NCI-H524 (cell line): ENCODE measurements around the gene PRR3.
A peak's percentile ranks its signal among the peaks of the same experiment; 100 is the strongest.

Source experiments
- DNase-seq, 2 experiments: peaks; one replicate each; lab custom pipeline; 2025; lab: John Stamatoyannopoulos, UW

Gene PRR3

DNA sequence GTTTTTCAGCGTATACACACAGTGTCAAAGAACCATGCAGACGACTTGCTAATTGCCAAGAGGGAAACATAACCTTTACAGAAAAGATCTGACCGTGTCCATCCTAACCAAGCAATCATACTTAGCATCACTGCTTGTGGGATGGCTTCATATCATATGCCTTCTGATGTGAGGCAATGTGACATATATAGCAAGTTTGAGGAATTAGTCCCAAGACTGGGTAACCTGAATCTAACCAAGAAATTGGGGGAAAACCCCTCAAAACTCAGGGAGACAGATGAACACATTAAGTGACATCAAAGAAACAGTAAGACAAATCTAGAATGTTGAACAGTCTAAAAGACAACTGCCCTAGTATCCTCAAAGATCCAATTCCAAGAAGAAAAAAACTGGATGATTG is 19.2 kb upstream of the PRR3 start:
- DNase-seq = no peak

DNA sequence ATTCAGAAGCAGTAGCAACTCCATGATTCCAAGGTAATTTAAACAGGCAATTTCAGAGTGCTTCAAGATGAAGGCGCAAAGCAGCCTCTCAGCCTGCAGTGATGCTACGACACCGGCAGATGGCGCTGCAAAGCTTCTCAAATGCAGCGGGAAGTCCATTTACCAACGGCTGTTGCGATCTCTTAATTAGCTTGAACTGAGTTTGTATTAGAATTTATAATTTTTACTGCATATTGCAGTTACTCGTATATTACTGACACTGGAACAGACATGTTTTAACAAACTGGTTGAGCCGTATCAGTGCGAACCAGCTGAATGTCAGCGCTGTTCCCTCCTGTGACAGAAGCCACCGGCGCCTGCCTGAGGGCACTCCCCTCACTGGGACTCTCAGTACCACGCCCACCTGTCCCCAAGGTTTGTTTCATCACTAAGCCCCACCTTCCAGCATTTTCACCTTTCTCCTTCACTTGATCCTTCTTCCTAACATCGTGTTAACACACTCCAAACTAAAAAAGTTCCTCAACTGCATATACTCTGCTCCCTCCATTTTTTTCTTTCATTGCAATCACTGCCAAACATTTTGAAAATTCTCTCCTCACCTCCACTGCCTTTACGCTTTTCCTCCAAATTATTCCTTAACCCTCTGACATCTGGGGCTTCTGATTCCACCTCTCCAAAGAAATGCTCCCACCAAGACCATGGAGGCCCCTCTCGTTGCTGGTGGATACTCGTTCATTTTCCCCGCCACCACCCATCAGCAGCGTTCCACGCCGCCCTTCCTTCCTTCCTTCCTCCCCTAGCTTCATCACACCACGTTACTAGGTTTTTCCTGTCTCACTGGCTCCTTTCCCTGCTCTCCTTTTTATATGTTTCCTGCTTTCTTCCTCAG is 15.3 kb upstream of the PRR3 start:
- peak in 1 of 2 experiments; percentile 75 for DNase-seq

DNA sequence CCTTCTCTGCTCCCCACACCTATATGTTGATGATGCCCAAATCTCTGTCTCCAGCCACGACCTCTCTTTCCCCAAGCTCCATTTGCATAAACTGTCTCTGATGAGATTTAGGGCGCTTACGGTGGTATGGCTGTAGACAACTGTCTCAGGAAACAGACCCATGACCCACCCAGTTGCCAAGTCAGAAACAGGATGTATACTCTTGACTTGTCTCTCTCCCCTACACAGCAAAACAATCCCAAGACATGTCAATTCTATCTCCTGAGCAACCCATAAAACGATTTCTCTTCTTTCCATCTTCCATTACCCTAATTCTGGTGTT is 14.7 kb upstream of the PRR3 start:
- DNase-seq = no peak

DNA sequence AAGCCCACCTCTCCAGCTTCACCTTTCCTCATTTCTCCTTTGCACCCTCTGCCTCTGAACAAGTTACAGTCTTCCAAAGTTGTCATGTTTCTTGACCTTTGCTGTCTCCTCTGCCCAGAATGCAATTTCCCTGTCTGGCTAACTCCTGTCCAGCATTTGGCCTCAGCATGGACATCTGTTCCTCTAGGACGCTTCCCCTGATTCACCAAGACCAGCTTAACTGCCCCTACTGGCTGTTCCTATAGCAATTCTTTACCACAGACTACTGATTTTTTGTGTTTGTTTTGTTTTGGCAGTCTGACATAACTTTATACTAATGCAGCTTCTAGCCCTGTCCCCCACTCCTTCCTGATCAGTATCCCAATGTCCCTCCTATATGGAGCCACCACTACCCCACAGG is 14.2 kb upstream of the PRR3 start:
- no peak for DNase-seq

DNA sequence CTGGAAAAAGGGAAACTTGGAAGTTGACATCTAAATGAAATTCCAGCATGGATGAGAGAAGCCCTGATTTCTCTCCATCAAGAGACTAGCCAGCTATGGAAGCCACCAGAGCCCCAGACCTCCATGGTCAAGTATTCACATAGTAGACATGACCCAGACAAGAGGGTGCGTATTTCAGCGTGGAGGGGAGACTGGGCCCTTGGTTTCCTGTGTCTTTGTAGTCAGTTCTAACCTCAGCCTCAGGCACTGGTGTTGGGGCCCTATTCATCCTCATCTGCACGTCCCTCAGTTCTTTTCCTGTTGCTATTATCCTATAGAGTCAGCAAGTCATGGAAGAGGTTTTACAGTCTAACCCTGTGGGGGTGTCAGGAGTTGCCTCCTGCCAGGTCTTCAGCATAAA is 13.3 kb upstream of the PRR3 start:
- no peak for DNase-seq

DNA sequence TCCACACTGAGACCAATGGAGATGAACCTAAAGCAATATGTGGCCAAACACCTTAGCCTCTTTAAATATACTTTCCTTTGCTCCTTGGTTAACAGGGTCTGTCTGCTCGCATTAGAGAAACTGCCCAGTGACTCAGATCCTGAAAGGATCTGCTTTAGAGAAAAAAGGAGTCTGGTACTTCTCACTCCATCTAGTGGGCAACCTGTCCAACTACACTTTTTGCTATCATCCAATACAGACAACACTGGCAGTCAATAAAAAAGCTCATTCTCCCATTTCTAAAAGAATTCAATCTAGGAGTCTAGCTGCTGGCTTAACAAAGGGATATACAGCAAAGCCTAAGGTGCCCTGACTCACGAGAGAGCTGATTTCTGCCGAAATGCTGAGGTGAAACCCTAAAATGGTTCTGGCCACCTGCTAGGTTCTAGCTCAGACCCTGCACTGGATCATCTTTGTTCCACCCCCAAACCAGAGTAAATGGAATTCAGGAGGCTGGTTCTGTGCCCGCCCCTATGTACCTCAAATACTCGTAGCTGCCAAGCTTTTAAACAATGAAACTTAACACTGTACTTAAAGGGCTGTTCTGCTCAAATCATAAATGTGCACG is 12.3 kb upstream of the PRR3 start:
- DNase-seq = peak in 1 of 2 experiments; percentile 48

DNA sequence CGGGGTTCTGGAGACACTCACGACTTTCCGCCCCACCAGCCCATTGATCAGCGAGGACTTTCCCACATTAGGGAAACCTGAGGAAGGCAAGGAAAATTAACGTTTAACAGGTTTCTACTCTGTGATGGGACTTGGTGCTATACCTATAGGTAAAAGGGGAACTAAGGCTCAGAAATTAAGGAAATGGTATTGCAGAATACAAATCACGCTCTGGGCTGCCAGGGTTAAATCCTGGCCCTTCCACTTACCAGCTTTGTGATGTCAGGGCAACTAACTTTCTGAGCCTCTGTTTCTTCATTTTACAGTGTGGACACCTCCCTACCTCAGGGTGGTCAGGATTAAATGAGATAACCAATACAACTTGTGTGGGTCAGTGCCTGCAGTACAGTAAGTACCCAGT is 9.6 kb upstream of the PRR3 start:
- no peak for DNase-seq

DNA sequence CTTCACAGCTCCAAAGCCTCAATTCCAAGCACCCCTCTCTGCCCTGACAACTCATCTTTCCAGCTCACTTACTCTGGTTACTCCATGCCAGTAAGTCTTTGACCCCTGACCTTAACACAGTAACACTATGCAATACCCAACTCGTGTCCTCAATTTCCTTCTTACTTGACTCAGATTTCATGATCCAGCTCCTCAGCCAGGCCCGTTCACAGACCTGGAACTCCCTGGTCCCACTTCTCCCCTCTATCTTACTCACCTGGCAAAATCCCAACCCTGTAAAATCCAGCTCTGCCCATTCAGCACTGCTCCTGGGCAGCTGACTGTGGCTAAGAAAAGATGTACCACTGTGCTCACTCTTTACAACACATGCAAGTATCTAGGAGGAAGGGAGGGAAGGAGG is 8.7 kb upstream of the PRR3 start:
- DNase-seq = no peak

DNA sequence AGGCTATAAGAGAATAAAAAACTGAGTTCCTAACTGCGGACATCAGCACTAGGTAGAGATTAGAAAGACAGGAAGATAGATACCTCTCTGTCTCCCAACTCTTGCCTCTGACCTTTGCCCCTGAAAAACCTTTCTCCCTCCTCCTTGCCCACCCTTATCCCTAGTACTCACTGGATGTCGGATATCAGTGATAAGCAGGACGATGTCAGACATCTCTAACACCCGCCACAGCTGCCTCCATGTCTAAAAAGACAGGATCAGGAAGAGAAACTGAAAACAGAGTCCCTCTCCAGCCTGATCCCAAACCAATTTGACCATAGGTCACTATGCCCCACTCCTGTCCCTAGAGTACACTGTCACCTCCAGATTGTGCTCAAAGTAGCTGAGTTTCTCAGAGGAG is 2.7 kb upstream of the PRR3 start:
- DNase-seq = no peak

DNA sequence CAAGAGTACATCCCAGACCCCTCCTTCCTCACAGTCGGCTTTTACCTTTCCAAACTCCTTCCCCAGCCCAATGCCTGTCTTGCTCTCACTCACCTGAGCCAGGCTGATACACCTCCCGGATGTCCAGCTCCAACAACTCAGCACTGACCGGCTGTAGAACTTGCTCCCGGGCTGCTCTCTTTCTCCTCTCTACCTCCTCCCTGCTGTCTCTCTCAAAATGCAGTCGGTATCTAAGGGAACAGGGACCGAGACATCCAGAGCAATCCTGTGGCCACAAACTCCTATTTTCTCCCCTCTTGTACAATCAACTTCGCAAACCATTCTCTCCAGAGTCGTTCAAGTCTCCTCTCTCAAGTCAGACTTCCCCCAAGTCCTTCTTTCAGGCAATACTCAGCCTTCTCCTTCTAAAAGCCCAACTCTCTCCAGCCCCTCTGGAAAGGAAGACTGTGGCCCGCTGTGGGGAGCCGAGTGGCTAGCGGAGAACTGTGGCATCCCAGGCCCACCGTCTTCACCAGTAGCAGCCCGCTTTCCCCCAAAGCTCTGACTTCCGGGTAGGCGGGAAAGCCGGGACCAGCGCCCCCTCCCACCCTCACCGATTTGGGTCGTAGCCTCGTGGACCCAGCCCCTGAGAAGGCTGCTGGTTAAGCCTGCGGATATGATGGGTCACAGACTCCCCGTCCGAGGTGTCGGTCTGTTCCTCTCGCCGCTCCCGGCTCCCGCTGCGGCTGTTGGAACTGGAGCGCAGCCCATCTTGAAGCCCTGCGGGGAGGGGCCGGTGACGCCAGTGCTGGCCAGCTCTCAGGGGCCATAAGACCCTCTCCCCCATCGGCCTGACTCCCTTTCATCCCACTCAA is 1.9 kb upstream of the PRR3 start:
- no peak for DNase-seq

DNA sequence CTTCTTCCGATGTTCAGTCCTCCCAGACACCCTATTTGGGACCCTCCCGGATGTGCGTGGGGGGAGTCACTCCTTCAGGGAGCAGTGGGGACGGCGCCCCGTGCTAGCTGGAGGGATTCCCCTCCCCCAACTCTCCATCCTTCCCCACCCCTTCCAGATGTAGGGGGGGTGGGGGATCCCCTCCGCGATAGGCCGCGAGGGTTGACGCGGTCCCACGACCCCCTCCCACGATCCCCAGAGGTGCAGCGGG is 1.4 kb upstream of the PRR3 start:
- no peak for DNase-seq

DNA sequence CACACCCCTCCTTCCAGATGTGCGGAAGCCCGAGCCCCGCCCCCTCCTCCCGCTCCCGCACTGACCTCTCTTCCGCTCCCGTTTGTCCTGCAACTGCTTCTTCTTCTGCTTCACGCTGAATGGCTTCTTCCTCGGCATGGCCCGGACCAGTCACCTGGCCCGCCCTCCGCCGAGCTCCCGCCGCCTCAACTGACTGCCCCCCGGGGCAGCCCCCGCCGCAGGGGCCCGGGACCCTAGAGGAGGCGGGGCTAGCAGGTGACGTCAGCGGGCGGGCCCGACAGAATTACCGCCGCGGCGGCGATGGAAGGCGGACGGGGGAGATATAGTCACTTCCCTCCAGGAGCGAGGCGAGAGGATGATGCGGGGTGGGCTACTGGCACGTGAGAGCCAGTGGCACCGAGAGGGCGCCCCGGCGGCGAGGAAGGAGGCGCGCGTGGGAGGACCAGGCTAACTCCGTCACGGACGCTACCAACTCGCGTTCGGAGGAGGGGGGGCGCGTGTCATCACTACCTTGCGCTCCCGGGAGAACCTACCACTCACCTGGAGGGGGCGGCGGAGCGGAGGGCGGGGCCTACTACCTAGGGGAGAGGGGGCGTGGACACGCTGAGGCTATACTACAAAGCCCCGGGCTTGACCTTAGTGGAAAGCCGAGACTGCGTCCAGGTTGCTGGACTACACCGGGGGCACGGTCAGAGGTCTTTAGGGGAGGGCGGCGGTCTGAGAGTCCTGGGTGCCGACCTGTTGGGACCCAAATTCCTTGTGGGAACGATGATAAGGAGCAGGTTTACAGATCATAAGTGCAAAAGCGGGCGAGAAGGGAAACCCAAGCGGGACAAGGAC is 809 bp upstream of the PRR3 start, which contains the start of gene GNL1:
Gene GNL1 (minus strand): TSS at position 424 of the 840 bp plus-strand sequence. CDS start 286 bp downstream, at position 138.
- peak; percentile 49 to 60 for DNase-seq

DNA sequence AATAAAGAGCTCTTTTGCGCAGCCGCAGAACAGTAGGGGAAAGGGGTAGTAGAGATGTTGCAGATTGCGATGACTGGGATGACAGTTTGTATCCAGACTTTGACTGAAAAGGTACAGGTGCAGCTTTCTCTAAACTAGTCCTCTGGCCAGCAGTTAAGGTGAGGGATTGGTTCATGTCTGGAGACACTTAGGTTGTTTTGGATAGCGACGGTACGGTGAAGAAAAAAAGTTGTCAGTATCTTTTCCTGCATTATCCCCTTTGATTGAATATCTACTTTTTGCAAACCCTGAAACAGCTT is 537 bp downstream of the PRR3 start:
- DNase-seq = no peak

DNA sequence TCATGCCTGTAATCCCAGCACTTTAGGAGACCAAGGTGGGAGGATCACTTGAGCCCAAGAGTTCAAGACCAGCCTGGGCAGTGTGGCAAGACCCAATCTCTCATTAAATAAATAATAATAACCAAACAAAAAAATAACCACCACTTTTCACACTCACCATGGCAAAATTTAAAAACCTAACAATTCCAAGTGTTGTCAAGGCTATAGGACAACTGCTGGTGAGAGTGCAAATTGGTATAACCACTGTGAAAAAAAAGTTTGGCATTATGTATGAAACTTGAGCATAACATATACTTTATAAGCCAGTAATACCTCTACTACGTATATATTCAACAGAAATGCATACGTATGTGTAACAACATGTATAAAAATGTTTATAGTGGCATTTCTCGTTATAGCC is 3.8 kb downstream of the PRR3 start:
- DNase-seq = no peak

DNA sequence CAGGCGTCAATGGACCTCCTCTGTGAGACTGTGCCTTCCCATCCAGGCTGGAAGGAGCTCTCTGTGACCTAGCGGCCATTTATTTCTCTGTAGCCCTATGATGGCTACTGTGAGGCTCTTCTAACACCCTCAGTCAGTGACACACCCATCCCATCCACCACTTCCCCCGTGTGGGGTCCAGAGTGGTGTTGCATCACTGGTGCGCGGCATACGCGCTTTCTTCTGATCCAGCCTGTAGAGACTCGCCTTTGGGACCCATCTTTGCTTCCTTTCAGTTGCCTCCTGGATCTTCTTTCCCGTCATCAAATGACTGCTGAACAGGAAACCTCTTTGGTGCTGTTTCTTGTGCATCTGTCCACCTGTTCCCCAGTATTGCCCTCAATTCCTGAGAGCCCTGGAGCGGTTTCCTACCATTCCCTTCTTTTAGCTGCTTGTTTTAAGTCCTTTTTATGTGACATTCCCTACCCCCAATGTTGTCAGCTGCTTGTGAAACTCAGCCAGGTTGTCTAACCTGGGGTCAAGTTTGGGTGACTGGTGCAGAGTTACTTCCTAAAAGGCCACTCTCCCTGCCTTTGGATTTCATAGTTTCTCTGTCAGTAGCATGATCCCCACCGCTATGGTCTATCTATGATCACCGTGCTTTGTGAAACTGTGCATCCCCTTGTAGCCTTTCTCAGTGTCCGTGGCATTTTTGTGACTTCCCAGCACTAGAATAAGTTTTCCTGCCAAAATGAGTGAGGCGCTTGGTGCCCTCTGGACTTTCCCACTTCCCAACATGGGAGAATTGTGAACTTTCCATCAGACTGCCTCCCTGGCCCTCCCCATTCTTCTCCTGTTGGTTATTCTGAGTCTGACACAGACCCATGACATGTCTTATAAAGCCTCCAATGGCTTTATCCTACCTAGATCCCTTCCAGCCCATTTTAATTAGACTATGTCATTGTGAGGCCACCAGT is 5.7 kb downstream of the PRR3 start:
- no peak for DNase-seq

DNA sequence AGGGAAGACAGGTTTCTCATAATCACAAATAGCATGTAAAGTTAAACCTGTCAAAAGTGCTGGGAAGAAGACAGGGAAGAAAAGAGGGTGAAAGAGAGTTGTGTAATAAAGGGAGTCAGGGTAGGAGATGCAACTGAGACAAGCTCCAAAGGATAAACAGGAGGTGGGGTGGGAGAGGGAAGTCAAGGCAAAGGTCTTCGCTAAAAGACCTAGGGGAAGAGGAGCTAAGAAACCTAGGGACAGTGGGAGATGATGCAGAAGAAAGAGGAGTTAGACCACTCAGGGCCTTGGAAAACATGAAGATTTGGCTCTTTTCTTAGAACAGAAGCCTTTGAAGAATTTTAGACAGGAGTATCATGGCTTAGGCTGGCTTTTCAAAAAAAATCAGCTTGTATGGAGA is 7.0 kb downstream of the PRR3 start:
- no peak for DNase-seq

DNA sequence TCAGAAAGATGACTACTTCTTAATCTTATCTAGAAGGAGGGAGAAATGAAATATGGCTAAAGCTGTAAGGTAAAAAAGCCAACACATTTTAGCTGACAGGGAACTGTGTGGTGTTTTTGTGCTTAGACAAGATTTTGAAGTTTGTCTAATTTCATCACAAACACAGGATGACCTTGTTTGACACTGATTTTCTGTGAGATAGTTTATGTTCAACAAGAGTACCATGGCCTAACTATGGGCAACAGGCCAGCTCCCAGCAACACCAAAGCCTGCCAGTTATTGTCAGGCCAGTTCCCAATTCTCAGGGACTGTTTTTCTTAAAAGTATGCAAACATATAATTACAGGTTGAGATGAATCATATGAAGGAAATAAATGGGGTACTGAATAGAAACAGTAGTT is 8.7 kb downstream of the PRR3 start:
- no peak for DNase-seq

DNA sequence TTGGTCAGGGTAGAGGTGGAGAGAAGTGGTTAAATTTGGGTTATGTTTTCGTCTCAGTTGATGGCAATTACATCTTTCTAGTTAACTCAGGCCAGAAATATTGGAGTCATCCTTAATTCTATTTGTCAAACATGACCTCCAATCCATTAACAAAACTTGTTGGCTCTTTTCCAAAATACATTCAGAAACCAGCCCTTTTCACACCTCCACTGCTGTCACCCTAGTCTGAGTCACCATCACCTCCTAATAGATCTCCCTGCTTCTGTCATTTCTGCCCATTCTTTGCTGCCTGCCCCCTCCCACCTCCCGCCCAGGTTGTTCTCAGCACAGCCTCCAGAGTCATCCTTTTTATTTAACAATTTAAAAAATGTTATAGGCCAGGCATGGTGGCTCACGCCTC is 11.2 kb downstream of the PRR3 start:
- no peak for DNase-seq

DNA sequence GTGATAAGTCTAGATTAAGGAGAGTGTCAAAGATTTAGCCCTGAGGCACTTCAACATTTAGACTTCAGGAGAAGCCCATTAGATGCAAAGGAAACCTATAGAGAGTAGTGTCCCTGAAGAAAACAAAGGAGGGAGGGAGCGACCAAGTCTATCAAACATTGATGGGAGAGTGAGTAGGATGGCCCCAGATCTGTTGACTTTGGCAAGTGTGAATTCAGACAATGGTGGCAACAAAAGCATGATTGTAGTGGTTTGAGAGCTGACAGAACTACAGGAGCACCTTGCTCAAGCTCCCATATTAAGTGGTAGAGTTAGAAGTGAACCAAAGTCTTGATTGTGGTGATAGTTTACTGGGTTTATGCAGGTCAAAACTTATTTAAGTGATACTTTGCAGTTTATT is 13.2 kb downstream of the PRR3 start:
- DNase-seq = no peak

DNA sequence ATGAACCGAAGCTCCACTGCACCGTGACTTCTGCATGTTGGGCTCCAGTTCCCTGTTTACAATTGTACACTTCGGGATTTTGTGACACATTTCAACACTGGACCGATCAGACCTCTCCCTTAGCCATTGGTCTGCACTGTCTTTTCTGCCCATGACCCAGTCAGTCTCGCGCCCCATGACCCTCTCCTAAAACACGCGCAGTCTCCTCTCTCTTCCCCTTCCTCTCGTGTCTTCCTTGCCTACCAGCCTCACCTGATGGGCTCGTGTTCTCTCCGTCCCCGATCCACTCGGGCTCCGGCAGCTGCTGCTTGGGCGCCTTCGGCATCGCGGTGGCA is 13.6 kb downstream of the PRR3 start:
- DNase-seq = no peak

DNA sequence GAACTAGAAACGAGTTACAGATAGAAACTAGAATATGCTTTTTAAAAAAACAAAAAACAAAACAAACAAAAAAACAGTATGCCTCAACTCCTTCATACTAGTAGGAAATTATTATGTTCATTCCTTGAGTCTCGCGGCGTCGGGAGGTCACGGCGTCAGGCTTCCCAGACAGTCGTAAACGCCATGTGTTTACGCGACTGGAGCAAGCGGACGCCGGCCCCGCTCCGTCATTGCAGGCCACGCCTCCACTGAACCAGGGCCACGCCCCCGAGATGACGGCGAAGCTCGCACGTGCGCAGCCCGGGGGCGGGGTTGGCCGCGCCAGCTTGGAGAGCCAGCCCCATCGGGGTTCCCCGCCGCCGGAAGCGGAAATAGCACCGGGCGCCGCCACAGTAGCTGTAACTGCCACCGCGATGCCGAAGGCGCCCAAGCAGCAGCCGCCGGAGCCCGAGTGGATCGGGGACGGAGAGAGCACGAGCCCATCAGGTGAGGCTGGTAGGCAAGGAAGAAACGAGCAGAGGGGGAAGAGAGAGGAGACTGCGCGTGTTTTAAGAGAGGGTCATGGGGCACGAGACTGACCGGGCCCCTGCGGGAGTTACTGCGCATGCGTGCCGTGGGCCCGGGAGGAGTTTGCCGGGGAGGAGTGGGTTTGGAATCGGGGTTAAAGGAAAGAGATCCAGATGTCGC is 14.1 kb downstream of the PRR3 start, which contains the start of gene ABCF1:
Gene ABCF1 (plus strand): TSS at position 368 of the 687 bp plus-strand sequence. CDS start 46 bp downstream, at position 414.
- peak; percentile 85 to 97 for DNase-seq
